DND-41 (cell line): Measurements from ENCODE around the gene B3GLCT.
"Not testable (repeated sequence)": the region's sequence is repeated elsewhere in the genome, so short reads cannot be mapped to it uniquely, and the experiment has no call there.

Experiments used
- ATAC-seq: fragments of 200-7000 bp; cut with Tn5 transposase; 3 replicates; pipeline ENCODE4 v1.9.1; 2021; ENCODE audit warnings: low read depth; ENCODE audit not compliant: insufficient read depth
- DNase-seq: peaks from one replicate; pipeline ENCODE4 v3.0.0-alpha.2; 2020
- H2AFZ ChIP-seq: 2 replicates; pipeline ENCODE4 v1.6.0; 2012; ENCODE audit warnings: low read depth, low read length
- H3K27ac ChIP-seq: 2 replicates; pipeline ENCODE4 v1.5.1; 2012; ENCODE audit warnings: low read length, inconsistent platforms
- H3K27me3 ChIP-seq: fragments of 200-600 bp; sonication (generic); 2 replicates; pipeline ENCODE4 v1.6.0; 2012; ENCODE audit warnings: low read length, mild to moderate bottlenecking, inconsistent platforms; ENCODE audit not compliant: insufficient read depth, poor library complexity
- H3K36me3 ChIP-seq: 2 replicates; pipeline ENCODE4 v1.5.1; 2012; ENCODE audit warnings: low read length, inconsistent platforms; ENCODE audit not compliant: insufficient read depth
- H3K4me1 ChIP-seq: 2 replicates; pipeline ENCODE4 v1.5.1; 2012; ENCODE audit warnings: mild to moderate bottlenecking, low read length; ENCODE audit not compliant: insufficient read depth
- H3K4me2 ChIP-seq: 2 replicates; pipeline ENCODE4 v1.6.0; 2012; ENCODE audit warnings: mild to moderate bottlenecking, moderate library complexity, low read length, inconsistent platforms; ENCODE audit not compliant: insufficient read depth
- H3K4me3 ChIP-seq, 2 experiments: fragments of 200-600 bp in 1 of 2; shearing (Covaris generic) in 1 of 2; 2 replicates each; pipeline ENCODE4 v1.5.1; 2012 to 2016; ENCODE audit warnings: inconsistent platforms in 2 of 2, low read length in 2 of 2, mild to moderate bottlenecking in 2 of 2, low read depth in 1 of 2, moderate library complexity in 1 of 2
- H3K79me2 ChIP-seq: 2 replicates; pipeline ENCODE4 v1.6.0; 2012; ENCODE audit warnings: low read length, inconsistent platforms; ENCODE audit not compliant: insufficient read depth
- H3K9ac ChIP-seq: 2 replicates; pipeline ENCODE4 v1.6.0; 2012; ENCODE audit warnings: low read depth, mild to moderate bottlenecking, inconsistent platforms, low read length, moderate library complexity
- H3K9me3 ChIP-seq: 2 replicates; pipeline ENCODE4 v1.5.1; 2012; ENCODE audit warnings: low read length, moderate library complexity, mild to moderate bottlenecking, inconsistent platforms; ENCODE audit not compliant: insufficient read depth, severe bottlenecking
- H4K20me1 ChIP-seq: 2 replicates; pipeline ENCODE4 v1.6.0; 2012; ENCODE audit warnings: low read length; ENCODE audit not compliant: insufficient read depth
- EZH2 ChIP-seq: IDR thresholded peaks from 3 replicates; pipeline ENCODE4 v1.6.1; 2012; ENCODE audit warnings: borderline replicate concordance, low read depth, mild to moderate bottlenecking, moderate library complexity, low read length, inconsistent platforms; ENCODE audit not compliant: severe bottlenecking
- TF ChIP-seq, protein P1 (sequence below): IDR thresholded peaks from 2 replicates; pipeline ENCODE4 v1.5.1; 2012; ENCODE audit warnings: borderline replicate concordance, low read length, moderate library complexity, mild to moderate bottlenecking; ENCODE audit not compliant: poor library complexity, severe bottlenecking; ENCODE audit errors: extremely low read depth

B3GLCT gene

DNA sequence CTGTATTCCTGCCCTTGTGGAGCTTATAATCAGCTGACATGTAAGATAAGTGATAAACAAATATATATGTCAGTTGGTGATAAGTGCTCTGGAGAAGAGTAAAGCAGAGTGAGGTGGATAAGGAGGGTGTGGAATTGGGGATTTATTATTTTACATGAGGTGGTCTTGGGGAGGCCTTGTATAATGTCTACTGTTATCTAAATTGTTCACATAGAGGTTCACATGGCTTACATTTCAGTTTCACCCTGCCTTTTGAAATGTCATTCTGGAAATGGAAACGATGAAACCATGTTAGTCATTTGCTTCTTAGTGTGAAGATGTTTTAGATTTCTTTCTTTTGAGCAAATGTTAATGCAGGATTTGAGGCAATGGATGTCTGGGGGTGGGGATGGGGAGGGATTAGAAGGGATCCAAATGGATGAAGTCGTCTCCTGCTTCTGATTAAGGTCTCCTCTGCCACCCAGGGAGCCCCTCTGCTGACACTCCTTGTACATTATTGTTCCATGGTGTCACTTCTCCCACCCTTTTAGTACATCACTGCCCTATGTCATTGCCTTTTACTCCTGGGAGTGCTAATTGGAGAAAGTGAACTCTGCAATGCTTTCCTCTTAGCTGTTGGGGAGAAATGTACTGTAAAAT, 14.0 kb downstream of the B3GLCT start:
- Histone ChIP-seq H4K20me1 (0 out of 2 replicates have a peak, but pooled peaks cover 5% of the 10 kb centered on the region), H3K4me2 (no peak overlapping the region), H3K27ac (no peak overlapping the region), H3K36me3 (no peaks in the 10 kb centered on the region), H3K79me2 (peaks cover 4% of the 10 kb centered on the region; the same call in 1 of the 2 replicates), H2AFZ (no peak overlapping the region), H3K4me3 (no peak overlapping the region), H3K27me3 (no peaks in the 10 kb centered on the region), H3K4me1 (no peaks in the 10 kb centered on the region), H3K9ac (no peak overlapping the region), H3K9me3 (no peaks in the 10 kb centered on the region)
- no peak for DNase-seq
- ATAC-seq = no peak
- no peak for TF ChIP-seq EZH2
- TF ChIP-seq, protein P1, sequence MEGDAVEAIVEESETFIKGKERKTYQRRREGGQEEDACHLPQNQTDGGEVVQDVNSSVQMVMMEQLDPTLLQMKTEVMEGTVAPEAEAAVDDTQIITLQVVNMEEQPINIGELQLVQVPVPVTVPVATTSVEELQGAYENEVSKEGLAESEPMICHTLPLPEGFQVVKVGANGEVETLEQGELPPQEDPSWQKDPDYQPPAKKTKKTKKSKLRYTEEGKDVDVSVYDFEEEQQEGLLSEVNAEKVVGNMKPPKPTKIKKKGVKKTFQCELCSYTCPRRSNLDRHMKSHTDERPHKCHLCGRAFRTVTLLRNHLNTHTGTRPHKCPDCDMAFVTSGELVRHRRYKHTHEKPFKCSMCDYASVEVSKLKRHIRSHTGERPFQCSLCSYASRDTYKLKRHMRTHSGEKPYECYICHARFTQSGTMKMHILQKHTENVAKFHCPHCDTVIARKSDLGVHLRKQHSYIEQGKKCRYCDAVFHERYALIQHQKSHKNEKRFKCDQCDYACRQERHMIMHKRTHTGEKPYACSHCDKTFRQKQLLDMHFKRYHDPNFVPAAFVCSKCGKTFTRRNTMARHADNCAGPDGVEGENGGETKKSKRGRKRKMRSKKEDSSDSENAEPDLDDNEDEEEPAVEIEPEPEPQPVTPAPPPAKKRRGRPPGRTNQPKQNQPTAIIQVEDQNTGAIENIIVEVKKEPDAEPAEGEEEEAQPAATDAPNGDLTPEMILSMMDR = no peak

DNA sequence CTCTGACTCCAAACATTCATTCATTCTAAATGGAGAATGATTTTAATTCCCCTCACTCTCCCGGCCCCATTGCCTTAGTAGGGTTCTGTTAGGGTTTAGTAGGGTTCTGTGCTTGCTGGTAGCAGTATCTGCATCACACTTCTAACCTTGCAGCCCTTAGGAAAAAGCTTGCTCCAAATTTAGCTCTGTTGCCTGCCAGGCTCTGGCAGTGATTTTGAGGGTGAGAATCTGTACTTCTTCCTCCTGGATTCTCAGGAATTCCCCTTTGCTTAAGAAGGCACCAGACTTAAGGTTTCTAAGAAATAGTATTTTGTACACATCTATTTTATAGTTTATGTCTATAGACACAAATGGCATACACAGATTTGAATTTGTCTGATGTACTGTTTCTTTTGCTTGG, 14.7 kb downstream of the B3GLCT start:
- no peaks in the 10 kb centered on the region for H3K9me3 ChIP-seq
- H3K4me2 ChIP-seq = no peak overlapping the region
- H3K27ac ChIP-seq = no peak overlapping the region
- H3K27me3 ChIP-seq = no peaks in the 10 kb centered on the region
- no peaks in the 10 kb centered on the region for H3K4me1 ChIP-seq
- TF ChIP-seq, protein P1 = no peak
- no peak for TF ChIP-seq EZH2
- 0 out of 2 replicates have a peak, but pooled peaks cover 5% of the 10 kb centered on the region for H4K20me1 ChIP-seq
- no peak overlapping the region for H3K9ac ChIP-seq
- H3K36me3 ChIP-seq = no peaks in the 10 kb centered on the region
- no peak overlapping the region for H2AFZ ChIP-seq
- no peak overlapping the region for H3K4me3 ChIP-seq
- H3K79me2 ChIP-seq = 0 out of 2 replicates have a peak, but pooled peaks cover 2% of the 10 kb centered on the region
- DNase-seq (no peak), ATAC-seq (no peak)

DNA sequence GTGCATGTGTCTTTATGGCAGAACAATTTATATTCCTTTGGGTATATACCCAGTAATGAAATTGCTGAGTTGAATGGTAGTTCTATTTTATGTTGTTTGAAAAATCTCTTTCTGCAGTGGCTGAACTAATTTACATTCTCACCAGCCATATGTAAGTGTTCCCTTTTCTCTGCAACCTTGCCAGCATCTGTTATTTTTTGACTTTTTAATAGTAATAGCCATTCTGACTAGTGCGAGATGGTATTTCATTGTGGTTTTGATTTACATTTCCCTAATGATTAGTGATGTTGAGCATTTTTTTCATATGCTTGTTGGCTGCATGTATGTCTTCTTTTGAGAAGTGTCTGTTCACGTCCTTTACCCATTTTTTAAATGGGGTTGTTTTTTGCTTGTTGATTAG, 17.1 kb downstream of the B3GLCT start:
- not testable (repeated sequence) for H3K4me2 ChIP-seq, ATAC-seq, H4K20me1 ChIP-seq, H3K4me1 ChIP-seq, H3K27ac ChIP-seq, H3K9me3 ChIP-seq, H3K27me3 ChIP-seq, H2AFZ ChIP-seq, H3K4me3 ChIP-seq, DNase-seq, H3K36me3 ChIP-seq, H3K79me2 ChIP-seq, H3K9ac ChIP-seq

DNA sequence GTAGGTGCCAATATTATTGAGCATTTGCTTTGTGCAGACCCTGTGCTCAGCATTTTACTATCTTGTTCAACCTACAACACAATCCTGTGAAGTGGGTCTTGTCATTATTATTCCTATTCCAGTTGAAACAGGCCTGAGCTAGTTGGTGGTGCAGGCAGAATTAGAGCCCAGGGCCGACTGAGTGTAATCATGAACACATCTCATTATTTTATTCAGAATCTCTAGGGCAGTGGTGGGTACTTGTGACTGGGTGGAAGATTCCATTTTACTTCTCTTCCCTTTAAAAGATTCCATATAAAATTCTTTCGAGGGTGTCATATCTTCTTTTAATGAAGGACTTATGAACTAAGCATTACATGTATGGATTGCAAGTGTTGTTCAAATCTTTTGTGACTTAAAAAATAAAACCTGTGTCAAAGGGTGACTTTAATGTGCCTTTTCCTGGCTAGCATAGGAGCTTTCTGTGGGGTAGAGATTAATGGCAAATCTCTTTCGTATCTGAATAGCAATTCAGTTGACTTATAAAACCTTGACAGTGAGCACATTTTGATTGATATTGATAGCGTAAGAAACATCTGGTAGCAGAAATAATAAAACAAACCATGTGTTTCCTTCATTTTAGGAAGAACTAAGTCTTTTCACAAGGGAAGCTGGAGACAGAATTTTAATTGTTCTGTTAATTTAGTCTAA, 20.3 kb downstream of the B3GLCT start:
- DNase-seq (no peak), ATAC-seq (no peak)
- Histone ChIP-seq H3K79me2 (no peaks in the 10 kb centered on the region), H3K9ac (no peak overlapping the region), H3K4me2 (no peak overlapping the region), H4K20me1 (no peaks in the 10 kb centered on the region), H3K4me3 (no peak overlapping the region), H3K36me3 (0 out of 2 replicates have a peak, but pooled peaks cover 6% of the 10 kb centered on the region), H3K9me3 (no peaks in the 10 kb centered on the region), H3K27me3 (no peaks in the 10 kb centered on the region), H3K4me1 (no peaks in the 10 kb centered on the region), H2AFZ (no peak overlapping the region), H3K27ac (no peak overlapping the region)
- TF ChIP-seq, protein P1 = no peak
- TF ChIP-seq EZH2 = no peak
